ENCODE measurements around the gene EMP2.

Gene EMP2

GRCh38 chr16:10611825-10612342 lies 31.5 kb upstream of the EMP2 start:
- H3K4me1 ChIP-seq (ENCODE audit: control insufficient read depth, insufficient read depth, low read length): peaks cover 4% of the 10 kb centered on the region
- H3K27ac ChIP-seq (ENCODE audit: extremely low read depth, low read depth, low read length): no peak overlapping the region
- ChIA-PET POLR2A (no interaction called here), CTCF (no interaction called here)
- H3K9me3 ChIP-seq (ENCODE audit: control insufficient read depth, insufficient read depth, low read depth, low read length): no peaks in the 10 kb centered on the region
- no peak overlapping the region for H3K4me3 ChIP-seq (ENCODE audit: low read depth, low read length)
- TF ChIP-seq ZNF776 (tag by site-specific recombination; IDR thresholded peaks at IDR 0.05; ENCODE audit: borderline replicate concordance) (no peak), HIC1 (tag by site-specific recombination; IDR thresholded peaks at IDR 0.05) (no peak), ZNF23 (tag by site-specific recombination; IDR thresholded peaks at IDR 0.05; ENCODE audit: borderline replicate concordance) (no peak), ZNF175 (tag by site-specific recombination; IDR thresholded peaks at IDR 0.05) (no peak), GLIS1 (tag by site-specific recombination; IDR thresholded peaks at IDR 0.05) (no peak), GLI2 (tag by site-specific recombination; IDR thresholded peaks at IDR 0.05; ENCODE audit: borderline replicate concordance, low read depth) (no peak), ZNF148 (tag by site-specific recombination; IDR thresholded peaks at IDR 0.05; ENCODE audit: borderline replicate concordance) (no peak), ZNF223 (tag by site-specific recombination; IDR thresholded peaks at IDR 0.05) (no peak), OSR2 (tag by site-specific recombination; IDR thresholded peaks at IDR 0.05) (no peak)
- TF ChIP-seq, protein P1, sequence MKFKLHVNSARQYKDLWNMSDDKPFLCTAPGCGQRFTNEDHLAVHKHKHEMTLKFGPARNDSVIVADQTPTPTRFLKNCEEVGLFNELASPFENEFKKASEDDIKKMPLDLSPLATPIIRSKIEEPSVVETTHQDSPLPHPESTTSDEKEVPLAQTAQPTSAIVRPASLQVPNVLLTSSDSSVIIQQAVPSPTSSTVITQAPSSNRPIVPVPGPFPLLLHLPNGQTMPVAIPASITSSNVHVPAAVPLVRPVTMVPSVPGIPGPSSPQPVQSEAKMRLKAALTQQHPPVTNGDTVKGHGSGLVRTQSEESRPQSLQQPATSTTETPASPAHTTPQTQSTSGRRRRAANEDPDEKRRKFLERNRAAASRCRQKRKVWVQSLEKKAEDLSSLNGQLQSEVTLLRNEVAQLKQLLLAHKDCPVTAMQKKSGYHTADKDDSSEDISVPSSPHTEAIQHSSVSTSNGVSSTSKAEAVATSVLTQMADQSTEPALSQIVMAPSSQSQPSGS (tag by site-specific recombination; IDR thresholded peaks at IDR 0.05; ENCODE audit: low read depth): no peak
- TF ChIP-seq, protein P2, sequence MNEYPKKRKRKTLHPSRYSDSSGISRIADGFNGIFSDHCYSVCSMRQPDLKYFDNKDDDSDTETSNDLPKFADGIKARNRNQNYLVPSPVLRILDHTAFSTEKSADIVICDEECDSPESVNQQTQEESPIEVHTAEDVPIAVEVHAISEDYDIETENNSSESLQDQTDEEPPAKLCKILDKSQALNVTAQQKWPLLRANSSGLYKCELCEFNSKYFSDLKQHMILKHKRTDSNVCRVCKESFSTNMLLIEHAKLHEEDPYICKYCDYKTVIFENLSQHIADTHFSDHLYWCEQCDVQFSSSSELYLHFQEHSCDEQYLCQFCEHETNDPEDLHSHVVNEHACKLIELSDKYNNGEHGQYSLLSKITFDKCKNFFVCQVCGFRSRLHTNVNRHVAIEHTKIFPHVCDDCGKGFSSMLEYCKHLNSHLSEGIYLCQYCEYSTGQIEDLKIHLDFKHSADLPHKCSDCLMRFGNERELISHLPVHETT (tag by site-specific recombination; IDR thresholded peaks at IDR 0.05): no peak
- no peaks in the 10 kb centered on the region for H3K36me3 ChIP-seq (ENCODE audit: control insufficient read depth in 2 of 2, insufficient read depth in 1 of 2, low read length in 2 of 2)

DNA sequence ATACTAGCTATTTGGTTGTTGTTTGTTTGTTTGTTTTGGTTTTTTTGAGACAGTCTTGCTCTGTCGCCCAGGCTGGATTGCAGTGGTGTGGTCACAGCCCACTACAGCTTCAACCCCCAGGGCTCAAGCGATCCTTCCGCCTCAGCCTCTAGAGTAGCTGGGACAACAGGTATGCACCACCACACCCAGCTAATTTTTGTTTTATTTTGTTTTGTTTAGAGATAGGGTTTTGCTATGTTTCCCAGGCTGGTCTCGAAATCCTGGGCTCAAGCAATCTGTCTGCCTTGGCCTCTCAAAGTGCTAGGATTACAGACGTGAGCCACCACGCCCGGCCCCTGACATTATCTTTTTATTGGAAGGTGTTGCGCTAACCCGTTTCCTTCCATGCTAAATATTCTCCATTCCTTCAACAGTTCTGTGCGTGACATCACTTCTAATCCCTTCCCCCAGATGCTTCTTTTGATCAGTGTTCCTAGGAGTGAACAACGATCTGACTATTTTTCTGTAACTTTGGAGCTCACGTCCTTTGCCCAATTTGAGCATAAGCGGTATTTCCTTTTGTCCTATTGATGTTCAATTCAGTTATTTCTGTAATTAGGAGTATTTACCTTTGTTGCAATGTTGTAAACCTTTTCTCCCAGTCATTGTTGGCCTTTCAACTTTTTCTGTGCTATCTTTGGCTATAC lies 30.2 kb upstream of the EMP2 start:
- no peaks in the 10 kb centered on the region for H3K9me3 ChIP-seq (ENCODE audit: control insufficient read depth, insufficient read depth, low read depth, low read length)
- peaks cover 4% of the 10 kb centered on the region; the same call in 1 of the 2 replicates for H3K4me1 ChIP-seq (ENCODE audit: control insufficient read depth, insufficient read depth, low read length)
- 0 out of 2 replicates have a peak, but pooled peaks have one; percentile 52 for TF ChIP-seq ZNF660 (tag by site-specific recombination; IDR thresholded peaks at IDR 0.05)
- TF ChIP-seq ZBTB17 (tag by site-specific recombination; IDR thresholded peaks at IDR 0.05): peak; percentile 43
- TF ChIP-seq HOXD13 (CRISPR knock-in tag; IDR thresholded peaks at IDR 0.05; ENCODE audit: borderline replicate concordance): peak; percentile 49; the same call in 1 of the 2 replicates
- peak; percentile 88 for TF ChIP-seq SCRT1 (tag by site-specific recombination; IDR thresholded peaks at IDR 0.05; ENCODE audit: borderline replicate concordance)
- TF ChIP-seq, protein P3, sequence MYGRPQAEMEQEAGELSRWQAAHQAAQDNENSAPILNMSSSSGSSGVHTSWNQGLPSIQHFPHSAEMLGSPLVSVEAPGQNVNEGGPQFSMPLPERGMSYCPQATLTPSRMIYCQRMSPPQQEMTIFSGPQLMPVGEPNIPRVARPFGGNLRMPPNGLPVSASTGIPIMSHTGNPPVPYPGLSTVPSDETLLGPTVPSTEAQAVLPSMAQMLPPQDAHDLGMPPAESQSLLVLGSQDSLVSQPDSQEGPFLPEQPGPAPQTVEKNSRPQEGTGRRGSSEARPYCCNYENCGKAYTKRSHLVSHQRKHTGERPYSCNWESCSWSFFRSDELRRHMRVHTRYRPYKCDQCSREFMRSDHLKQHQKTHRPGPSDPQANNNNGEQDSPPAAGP (tag by site-specific recombination; IDR thresholded peaks at IDR 0.05): peak; percentile 23; the same call in 1 of the 2 replicates
- TF ChIP-seq, protein P1 (tag by site-specific recombination; IDR thresholded peaks at IDR 0.05; ENCODE audit: low read depth): 0 out of 2 replicates have a peak, but pooled peaks have one; percentile 4
- peak; percentile 51; the same call in 1 of the 2 replicates for TF ChIP-seq ZNF394 (tag by site-specific recombination; IDR thresholded peaks at IDR 0.05; ENCODE audit: borderline replicate concordance)
- no peak for TF ChIP-seq ZNF24 (tag by site-specific recombination; IDR thresholded peaks at IDR 0.05)
- TF ChIP-seq ZNF548 (tag by site-specific recombination; IDR thresholded peaks at IDR 0.05): no peak
- peak; percentile 48 for TF ChIP-seq ZBTB20 (tag by site-specific recombination; IDR thresholded peaks at IDR 0.05)
- TF ChIP-seq GLIS2 (tag by site-specific recombination; IDR thresholded peaks at IDR 0.05): no peak
- no peak for TF ChIP-seq KLF7 (tag by site-specific recombination; IDR thresholded peaks at IDR 0.05; ENCODE audit: borderline replicate concordance)
- TF ChIP-seq SCRT2 (tag by site-specific recombination; IDR thresholded peaks at IDR 0.05): peak; percentile 92
- TF ChIP-seq KLF1 (tag by site-specific recombination; IDR thresholded peaks at IDR 0.05): peak; percentile 98
- H3K27ac ChIP-seq (ENCODE audit: extremely low read depth, low read depth, low read length): no peak overlapping the region
- ChIA-PET CTCF (interaction anchor here (0.6 kb wide), 2 partner anchors 11 to 122 kb away, joined by 3 read pairs; no protein-coding TSS in a partner anchor), POLR2A (no interaction called here)
- no peaks in the 10 kb centered on the region for H3K36me3 ChIP-seq (ENCODE audit: control insufficient read depth in 2 of 2, insufficient read depth in 1 of 2, low read length in 2 of 2)
- H3K4me3 ChIP-seq (ENCODE audit: low read depth, low read length): no peak overlapping the region
